ENCODE measurements around the gene RPTOR. TPM values are rescaled to one million over a fixed set of nuclear protein-coding genes. Genes with fewer than 3 reads are reported as not detected.

The RPTOR gene
- total RNA-seq, 4 donors from 2014 or later = 47.6 to 56.9 (median 55.4) TPM

DNA sequence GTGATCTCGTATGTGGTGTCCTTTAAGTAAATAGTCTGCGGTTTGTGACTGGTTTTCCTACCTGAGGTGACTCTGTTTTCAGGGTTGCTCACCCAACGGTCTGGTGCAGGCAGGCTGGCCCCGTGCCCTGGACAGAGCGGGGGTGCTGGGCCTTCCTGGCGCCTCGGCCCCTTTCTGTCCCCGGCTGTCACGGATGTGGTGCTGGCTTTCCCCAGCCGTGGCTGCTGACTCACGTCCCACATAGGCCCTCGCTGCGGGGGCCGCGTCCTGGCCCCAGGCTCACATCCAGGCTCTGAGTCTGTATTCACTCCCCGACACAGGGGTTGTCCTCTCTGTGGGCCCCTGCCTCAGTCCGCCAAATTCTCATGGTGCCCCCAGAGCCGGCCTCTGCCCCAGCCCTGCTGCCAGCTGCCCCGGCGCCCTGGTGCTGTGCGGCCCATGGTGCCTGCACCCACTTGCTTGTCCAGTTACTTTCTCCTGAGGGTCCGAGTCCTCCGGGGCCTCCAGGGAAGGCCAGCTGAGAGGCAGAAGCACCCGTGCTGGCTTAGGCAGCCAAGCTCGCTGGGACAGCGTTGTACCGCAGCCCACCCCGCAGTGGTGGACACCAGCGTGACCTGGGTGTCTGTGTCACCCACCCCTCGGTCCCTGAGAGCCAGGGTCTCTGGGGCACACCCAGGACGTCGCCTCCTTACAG lies 452.9 kb downstream of the RPTOR start:
- Histone ChIP-seq H3K27ac (no peak overlapping the region), H3K36me3 (peaks cover 0 to 52% of the 10 kb centered on the region in 2 donors), H3K4me1 (peaks cover 33 to 42% of the 10 kb centered on the region in 2 donors), H3K4me3 (no peak overlapping the region), H3K27me3 (peaks cover 0 to 2% (median under 1%) of the 10 kb centered on the region in 3 donors), H3K9me3 (no peaks in the 10 kb centered on the region)
- DNase-seq = no peak
- no peak for ATAC-seq
- TF ChIP-seq POLR2A (IDR thresholded peaks at IDR 0.05) = no peak
- TF ChIP-seq, protein P1, sequence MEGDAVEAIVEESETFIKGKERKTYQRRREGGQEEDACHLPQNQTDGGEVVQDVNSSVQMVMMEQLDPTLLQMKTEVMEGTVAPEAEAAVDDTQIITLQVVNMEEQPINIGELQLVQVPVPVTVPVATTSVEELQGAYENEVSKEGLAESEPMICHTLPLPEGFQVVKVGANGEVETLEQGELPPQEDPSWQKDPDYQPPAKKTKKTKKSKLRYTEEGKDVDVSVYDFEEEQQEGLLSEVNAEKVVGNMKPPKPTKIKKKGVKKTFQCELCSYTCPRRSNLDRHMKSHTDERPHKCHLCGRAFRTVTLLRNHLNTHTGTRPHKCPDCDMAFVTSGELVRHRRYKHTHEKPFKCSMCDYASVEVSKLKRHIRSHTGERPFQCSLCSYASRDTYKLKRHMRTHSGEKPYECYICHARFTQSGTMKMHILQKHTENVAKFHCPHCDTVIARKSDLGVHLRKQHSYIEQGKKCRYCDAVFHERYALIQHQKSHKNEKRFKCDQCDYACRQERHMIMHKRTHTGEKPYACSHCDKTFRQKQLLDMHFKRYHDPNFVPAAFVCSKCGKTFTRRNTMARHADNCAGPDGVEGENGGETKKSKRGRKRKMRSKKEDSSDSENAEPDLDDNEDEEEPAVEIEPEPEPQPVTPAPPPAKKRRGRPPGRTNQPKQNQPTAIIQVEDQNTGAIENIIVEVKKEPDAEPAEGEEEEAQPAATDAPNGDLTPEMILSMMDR (IDR thresholded peaks at IDR 0.05 in 4 of 5, conservative IDR thresholded peaks at IDR 0.05 in 1 of 5) = no peak
- in situ Hi-C loops (cut with MboI; ENCODE audit: low sequenced_read_pairs in 4 of 4) = no loop called here
- intact Hi-C loops (cut with DNase I; ENCODE audit: low total_unique reads) = no loop called here

DNA sequence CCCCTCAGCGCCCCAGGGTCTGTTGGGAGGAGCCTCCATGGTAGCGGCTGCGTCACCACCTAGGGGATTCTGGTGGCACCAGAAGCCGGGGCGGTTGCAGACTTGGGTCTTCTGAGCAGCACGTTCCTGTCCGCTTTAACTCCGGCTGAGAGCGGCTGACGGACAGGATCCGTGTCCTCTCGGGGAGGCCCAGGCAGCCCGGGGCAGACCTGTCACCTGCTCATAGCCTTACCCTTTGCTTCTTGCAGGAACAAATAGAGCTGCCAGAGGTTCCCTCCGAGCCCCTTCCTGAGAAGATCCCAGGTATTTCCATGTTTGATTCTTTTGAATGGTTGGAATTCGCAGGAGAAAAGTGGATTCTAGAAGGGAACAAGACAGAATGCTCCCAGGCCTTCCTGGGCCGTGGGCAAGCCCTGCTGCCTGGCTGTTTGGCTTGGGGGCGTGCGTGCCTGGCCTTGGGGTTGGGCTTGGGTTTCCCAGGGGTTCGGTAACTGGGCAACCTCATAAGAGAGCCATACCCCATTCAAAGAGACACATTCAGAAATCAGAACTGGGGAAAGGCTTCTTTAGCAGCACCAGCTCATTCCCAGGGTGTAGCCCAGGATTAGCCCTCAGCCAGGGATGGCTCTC lies 453.6 kb downstream of the RPTOR start:
- Histone ChIP-seq H3K27me3 (peaks cover 1 to 8% (median 7%) of the 10 kb centered on the region in 3 donors), H3K27ac (no peak overlapping the region), H3K4me3 (no peak overlapping the region), H3K36me3 (peaks cover 0 to 52% of the 10 kb centered on the region in 2 donors), H3K4me1 (peaks cover 26 to 37% of the 10 kb centered on the region in 2 donors), H3K9me3 (no peaks in the 10 kb centered on the region)
- DNase-seq (no peak), ATAC-seq (no peak)
- intact Hi-C loops (cut with DNase I; ENCODE audit: low total_unique reads) = no loop called here
- in situ Hi-C loops (cut with MboI; ENCODE audit: low sequenced_read_pairs in 4 of 4) = no loop called here
- TF ChIP-seq, protein P1 (IDR thresholded peaks at IDR 0.05 in 4 of 5, conservative IDR thresholded peaks at IDR 0.05 in 1 of 5) = no peak
- no peak for TF ChIP-seq POLR2A (IDR thresholded peaks at IDR 0.05)

DNA sequence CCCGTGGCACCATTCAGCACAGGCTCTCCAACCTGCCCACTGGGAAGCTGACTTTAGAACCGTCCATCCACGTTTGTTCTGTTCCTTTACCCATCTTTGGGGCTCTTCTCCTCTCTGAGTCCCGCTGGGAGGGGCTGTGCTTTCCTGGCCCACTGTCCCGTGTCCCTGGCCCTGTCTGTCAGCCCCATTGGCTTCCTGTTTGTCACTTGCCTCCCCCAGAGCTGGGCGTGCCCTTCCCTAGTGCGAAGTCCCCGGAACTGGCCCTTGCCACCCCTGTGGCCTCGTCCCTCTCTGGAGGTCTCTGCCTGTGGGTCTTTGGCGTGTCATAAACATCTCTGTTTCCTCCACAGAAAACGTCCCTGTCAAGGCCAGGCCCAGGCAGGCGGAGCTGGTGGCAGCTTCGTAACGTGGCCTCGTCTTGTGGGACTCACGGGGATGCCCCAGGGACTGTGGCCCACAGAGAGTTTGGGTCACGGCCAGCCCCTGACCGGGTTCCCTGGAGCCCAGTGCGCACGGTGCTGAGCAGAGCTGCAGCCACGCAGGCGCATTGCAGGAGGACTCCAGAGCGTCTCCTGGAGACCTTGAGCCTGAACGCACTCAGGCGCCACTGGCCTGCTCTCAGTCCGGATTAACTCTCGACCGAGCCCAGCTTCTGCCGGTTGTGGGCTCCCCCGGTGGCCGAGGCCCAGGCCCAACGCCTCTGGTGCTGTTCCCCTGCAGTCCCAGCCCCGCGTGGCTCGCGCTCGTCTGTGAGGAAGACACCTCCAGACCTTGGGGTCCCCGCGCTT lies 454.3 kb downstream of the RPTOR start:
- in situ Hi-C loops (cut with MboI; ENCODE audit: low sequenced_read_pairs in 4 of 4) (no loop called here), intact Hi-C loops (cut with DNase I; ENCODE audit: low total_unique reads) (no loop called here)
- no peak for TF ChIP-seq POLR2A (IDR thresholded peaks at IDR 0.05)
- TF ChIP-seq, protein P1 (IDR thresholded peaks at IDR 0.05 in 4 of 5, conservative IDR thresholded peaks at IDR 0.05 in 1 of 5) = no peak
- H3K27me3 ChIP-seq = peaks cover 8 to 15% (median 14%) of the 10 kb centered on the region in 3 donors
- no peaks in the 10 kb centered on the region for H3K9me3 ChIP-seq
- H3K27ac ChIP-seq = no peak overlapping the region
- no peak for ATAC-seq
- DNase-seq = no peak
- H3K36me3 ChIP-seq = peaks cover 0 to 52% of the 10 kb centered on the region in 2 donors
- no peak overlapping the region for H3K4me3 ChIP-seq
- peaks cover 19 to 30% of the 10 kb centered on the region in 2 donors for H3K4me1 ChIP-seq

DNA sequence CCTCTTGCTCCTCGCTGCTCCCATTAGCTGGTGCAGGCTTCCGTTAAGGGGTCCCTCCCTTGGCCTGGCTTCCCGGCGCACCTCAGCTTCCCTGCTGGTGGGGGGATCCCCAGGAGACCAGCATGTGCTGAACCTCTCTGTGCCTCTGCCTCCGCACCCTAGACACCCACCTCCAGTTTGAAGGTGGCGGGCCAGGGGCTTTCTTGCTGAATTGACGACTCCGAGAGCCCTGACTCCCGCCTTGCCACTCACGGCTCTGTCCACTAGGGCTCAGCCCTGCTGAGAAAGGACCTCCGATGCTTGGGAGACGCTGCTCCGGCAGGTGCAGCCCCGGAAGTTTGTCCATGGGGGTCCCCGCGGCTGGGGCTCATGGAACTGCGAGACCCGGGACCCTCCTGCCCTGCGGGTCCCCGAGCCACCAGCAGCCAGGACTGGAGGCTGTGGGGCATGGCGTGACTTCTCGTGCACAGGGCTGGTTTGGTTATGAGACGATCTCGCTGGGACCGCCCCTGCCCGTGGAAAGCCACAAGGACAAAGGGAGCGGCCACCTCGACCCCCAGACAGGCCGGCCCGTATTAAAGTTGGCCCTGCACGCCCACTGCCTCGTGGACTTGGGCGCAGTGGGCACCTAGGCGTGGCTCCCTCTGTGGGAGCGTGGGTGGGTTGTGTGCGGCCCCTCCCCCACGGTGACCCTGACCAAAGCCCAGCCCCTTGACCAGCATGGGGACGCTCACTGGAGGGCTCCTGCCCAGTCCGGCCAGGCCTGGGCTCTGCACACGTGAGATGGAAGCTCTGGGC lies 455.1 kb downstream of the RPTOR start:
- H3K36me3 ChIP-seq = peaks cover 0 to 52% of the 10 kb centered on the region in 2 donors
- no peak for TF ChIP-seq POLR2A (IDR thresholded peaks at IDR 0.05)
- TF ChIP-seq, protein P1 (IDR thresholded peaks at IDR 0.05 in 4 of 5, conservative IDR thresholded peaks at IDR 0.05 in 1 of 5) = no peak

More for the DNA sequence above, 455.1 kb downstream of the RPTOR start:
- no peak for DNase-seq
- H3K4me3 ChIP-seq = no peak overlapping the region
- peaks cover 13 to 23% (median 22%) of the 10 kb centered on the region in 3 donors for H3K27me3 ChIP-seq
- no peak for ATAC-seq
- no peak overlapping the region for H3K27ac ChIP-seq
- peaks cover 21 to 31% of the 10 kb centered on the region in 2 donors for H3K4me1 ChIP-seq
- no peaks in the 10 kb centered on the region for H3K9me3 ChIP-seq
- in situ Hi-C loops (cut with MboI; ENCODE audit: low sequenced_read_pairs in 4 of 4) (no loop called here), intact Hi-C loops (cut with DNase I; ENCODE audit: low total_unique reads) (no loop called here)

Measured in gastrocnemius medialis (tissue), 4 donors.